NCI-H146 treated with DMSO at 0.1 percent for 48 hours (cell line): ENCODE results near the gene CNGB1.
"Not testable (repeated sequence)": the region's sequence is repeated elsewhere in the genome, so short reads cannot be mapped to it uniquely, and the experiment has no call there.

ENCODE experiments used
- DNase-seq: peaks from one replicate; lab custom pipeline; 2025; ENCODE audit not compliant: unreplicated experiment; lab: John Stamatoyannopoulos, UW

The CNGB1 gene

GRCh38 chr16:57868913-57869520 lies 101.9 kb downstream of the CNGB1 start:
- DNase-seq = no peak

GRCh38 chr16:57867000-57867561 lies 103.8 kb downstream of the CNGB1 start:
- no peak for DNase-seq

- DNase-seq = no peak
These were observed 104.4 kb downstream of the CNGB1 start for GRCh38 chr16:57866529-57866918.

- DNase-seq = no peak
These were observed 105.0 kb downstream of the CNGB1 start for GRCh38 chr16:57865746-57866528.

- no peak for DNase-seq
These were observed 107.3 kb downstream of the CNGB1 start for GRCh38 chr16:57863434-57864160.

GRCh38 chr16:57862698-57863433 lies 108.1 kb downstream of the CNGB1 start:
- no peak for DNase-seq

GRCh38 chr16:57859331-57859730 lies 111.6 kb downstream of the CNGB1 start:
- no peak for DNase-seq

GRCh38 chr16:57858635-57859034 lies 112.3 kb downstream of the CNGB1 start:
- no peak for DNase-seq

GRCh38 chr16:57857991-57858390 lies 112.9 kb downstream of the CNGB1 start:
- DNase-seq = not testable (repeated sequence)

GRCh38 chr16:57855188-57855587 lies 115.7 kb downstream of the CNGB1 start:
- no peak for DNase-seq

- no peak for DNase-seq
These were observed 118.7 kb downstream of the CNGB1 start for GRCh38 chr16:57852189-57852588.

- DNase-seq = no peak
These were observed 122.7 kb downstream of the CNGB1 start for GRCh38 chr16:57848181-57848580.

GRCh38 chr16:57846931-57847330 lies 124.0 kb downstream of the CNGB1 start:
- DNase-seq = not testable (repeated sequence)

- DNase-seq = no peak
These were observed 124.7 kb downstream of the CNGB1 start for GRCh38 chr16:57846078-57846697.

GRCh38 chr16:57845115-57845514 lies 125.8 kb downstream of the CNGB1 start:
- no peak for DNase-seq

GRCh38 chr16:57844416-57845030 lies 126.4 kb downstream of the CNGB1 start:
- no peak for DNase-seq

GRCh38 chr16:57843400-57843799 lies 127.5 kb downstream of the CNGB1 start:
- DNase-seq = no peak

GRCh38 chr16:57842601-57843000 lies 128.3 kb downstream of the CNGB1 start:
- DNase-seq = no peak

- no peak for DNase-seq
These were observed 130.1 kb downstream of the CNGB1 start for GRCh38 chr16:57840833-57841232.

GRCh38 chr16:57838161-57838560 lies 132.8 kb downstream of the CNGB1 start:
- no peak for DNase-seq
